HEK293 (cell line): Measurements from ENCODE around the gene EML3.
A peak's percentile ranks its signal among the peaks of the same experiment; 100 is the strongest.

Experiments
- ZBTB26 ChIP-seq: fragments of 450-650 bp; formaldehyde crosslinking; optimal IDR thresholded peaks from 2 replicates; pipeline ENCODE3; 2016; ENCODE audit warnings: missing biosample characterization, mild to moderate bottlenecking, missing genetic modification characterization
- ZBTB48 ChIP-seq: fragments of 450-650 bp; formaldehyde crosslinking; IDR thresholded peaks from 2 replicates; pipeline ENCODE4 v1.5.1; 2016; ENCODE audit warnings: missing biosample characterization, missing genetic modification characterization
- ZNF114 ChIP-seq: fragments of 450-650 bp; formaldehyde crosslinking; IDR thresholded peaks from 2 replicates; pipeline ENCODE4 v1.5.0; 2017; ENCODE audit warnings: missing biosample characterization, missing genetic modification characterization
- ZNF146 ChIP-seq: fragments of 450-650 bp; formaldehyde crosslinking; IDR thresholded peaks from 2 replicates; pipeline ENCODE4 v1.5.1; 2016; ENCODE audit warnings: missing biosample characterization, missing genetic modification characterization
- ZNF214 ChIP-seq: fragments of 450-650 bp; formaldehyde crosslinking; IDR thresholded peaks from 2 replicates; pipeline ENCODE4 v1.5.1; 2017; ENCODE audit warnings: missing biosample characterization, mild to moderate bottlenecking, missing genetic modification characterization, borderline replicate concordance
- ZNF341 ChIP-seq: fragments of 450-650 bp; formaldehyde crosslinking; IDR thresholded peaks from 2 replicates; pipeline ENCODE4; 2016; ENCODE audit warnings: low read depth, missing biosample characterization, missing genetic modification characterization
- ZNF433 ChIP-seq: fragments of 450-650 bp; formaldehyde crosslinking; IDR thresholded peaks from 2 replicates; pipeline ENCODE4 v1.5.1; 2016; ENCODE audit warnings: missing biosample characterization, missing genetic modification characterization, low read depth
- ZNF518A ChIP-seq: fragments of 450-650 bp; formaldehyde crosslinking; conservative IDR thresholded peaks from 2 replicates; pipeline ENCODE4 v1.5.1; 2016; ENCODE audit warnings: low read depth, missing biosample characterization, missing genetic modification characterization
- ZNF560 ChIP-seq: fragments of 450-650 bp; formaldehyde crosslinking; IDR thresholded peaks from 2 replicates; pipeline ENCODE4 v1.5.1; 2017; ENCODE audit warnings: missing biosample characterization, missing genetic modification characterization, borderline replicate concordance
- ZNF610 ChIP-seq: fragments of 450-650 bp; formaldehyde crosslinking; IDR thresholded peaks from 2 replicates; pipeline ENCODE4 v1.5.1; 2016; ENCODE audit warnings: missing biosample characterization, missing genetic modification characterization, borderline replicate concordance
- ZNF654 ChIP-seq: fragments of 450-650 bp; formaldehyde crosslinking; IDR thresholded peaks from 2 replicates; pipeline ENCODE4 v1.5.1; 2016; ENCODE audit warnings: low read depth, missing biosample characterization, missing genetic modification characterization
- ZNF776 ChIP-seq: fragments of 450-650 bp; formaldehyde crosslinking; IDR thresholded peaks from 2 replicates; pipeline ENCODE4 v1.5.0; 2017; ENCODE audit warnings: missing biosample characterization, missing genetic modification characterization, borderline replicate concordance
- ZNF777 ChIP-seq: fragments of 450-650 bp; formaldehyde crosslinking; IDR thresholded peaks from 2 replicates; pipeline ENCODE4 v1.5.1; 2017; ENCODE audit warnings: missing biosample characterization, missing genetic modification characterization, borderline replicate concordance
- ZSCAN30 ChIP-seq: fragments of 450-650 bp; IDR thresholded peaks from 2 replicates; pipeline ENCODE4 v1.5.1; 2018; ENCODE audit warnings: missing biosample characterization, mild to moderate bottlenecking, missing genetic modification characterization, moderate library complexity
- ZXDB ChIP-seq: fragments of 450-650 bp; formaldehyde crosslinking; IDR thresholded peaks from 2 replicates; pipeline ENCODE4 v1.5.1; 2016; ENCODE audit warnings: missing biosample characterization, missing genetic modification characterization
- TF ChIP-seq, protein P1 (sequence below): fragments of 450-650 bp; formaldehyde crosslinking; IDR thresholded peaks from 2 replicates; pipeline ENCODE4 v1.5.1; 2017; ENCODE audit warnings: missing biosample characterization, missing genetic modification characterization
- TF ChIP-seq, protein P2 (sequence below): fragments of 450-650 bp; formaldehyde crosslinking; IDR thresholded peaks from 2 replicates; pipeline ENCODE4 v1.5.1; 2017; ENCODE audit warnings: missing biosample characterization, missing genetic modification characterization
- TF ChIP-seq, protein P3 (sequence below): fragments of 450-650 bp; formaldehyde crosslinking; IDR thresholded peaks from 2 replicates; pipeline ENCODE4 v1.5.1; 2016; ENCODE audit warnings: missing biosample characterization, missing genetic modification characterization, borderline replicate concordance
- TF ChIP-seq, protein P4 (sequence below): fragments of 450-650 bp; formaldehyde crosslinking; IDR thresholded peaks from 2 replicates; pipeline ENCODE4 v1.5.1; 2016; ENCODE audit warnings: missing biosample characterization, missing genetic modification characterization

Gene EML3

DNA sequence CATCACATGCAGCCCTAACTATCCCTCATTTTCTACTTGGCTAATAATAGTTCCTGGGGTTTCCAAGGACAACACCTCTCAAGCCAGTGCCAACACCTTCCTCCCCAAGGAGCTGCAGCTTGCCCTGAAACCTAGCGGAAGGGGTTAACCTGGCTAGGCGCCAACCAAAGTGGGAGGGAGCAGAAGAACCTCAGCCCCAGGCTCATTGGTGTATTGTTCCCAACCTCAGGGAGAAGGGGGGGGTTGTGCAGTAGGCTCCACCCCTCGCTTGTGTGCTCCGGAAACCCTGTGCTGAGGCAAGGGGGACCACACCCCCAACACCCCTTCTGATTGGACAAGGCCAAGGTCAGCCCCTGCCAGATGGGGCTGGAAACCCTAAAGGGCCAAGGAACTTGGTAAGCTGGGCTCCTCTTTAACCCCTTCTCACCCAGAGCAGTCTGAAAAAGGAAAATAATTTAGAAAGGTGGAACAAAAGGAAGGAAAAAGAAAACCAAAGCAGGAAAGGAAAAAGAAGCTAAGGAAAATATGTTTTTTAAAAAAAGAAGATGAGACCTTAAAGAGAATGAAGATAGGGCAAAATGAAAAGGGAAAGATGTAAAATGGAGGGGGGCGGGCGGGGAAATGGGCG lies 13.4 kb downstream of the EML3 start (continued):
- TF ChIP-seq ZBTB26 (no peak), ZNF776 (tag by site-specific recombination) (no peak), ZNF433 (tag by site-specific recombination) (no peak), ZNF146 (no peak), ZNF777 (tag by site-specific recombination) (no peak), ZNF114 (tag by site-specific recombination) (no peak), ZXDB (tag by site-specific recombination) (peak; percentile 100), ZNF610 (no peak), ZNF654 (tag by site-specific recombination) (no peak), ZNF341 (tag by site-specific recombination) (no peak), ZNF560 (tag by site-specific recombination) (no peak), ZNF214 (tag by site-specific recombination) (no peak), ZBTB48 (tag by site-specific recombination) (no peak), ZSCAN30 (0 out of 2 replicates have a peak, but pooled peaks have one; percentile 15), ZNF518A (peak; percentile 52)
- TF ChIP-seq, protein P1, sequence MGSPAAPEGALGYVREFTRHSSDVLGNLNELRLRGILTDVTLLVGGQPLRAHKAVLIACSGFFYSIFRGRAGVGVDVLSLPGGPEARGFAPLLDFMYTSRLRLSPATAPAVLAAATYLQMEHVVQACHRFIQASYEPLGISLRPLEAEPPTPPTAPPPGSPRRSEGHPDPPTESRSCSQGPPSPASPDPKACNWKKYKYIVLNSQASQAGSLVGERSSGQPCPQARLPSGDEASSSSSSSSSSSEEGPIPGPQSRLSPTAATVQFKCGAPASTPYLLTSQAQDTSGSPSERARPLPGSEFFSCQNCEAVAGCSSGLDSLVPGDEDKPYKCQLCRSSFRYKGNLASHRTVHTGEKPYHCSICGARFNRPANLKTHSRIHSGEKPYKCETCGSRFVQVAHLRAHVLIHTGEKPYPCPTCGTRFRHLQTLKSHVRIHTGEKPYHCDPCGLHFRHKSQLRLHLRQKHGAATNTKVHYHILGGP (tag by site-specific recombination) = no peak
- TF ChIP-seq, protein P2, sequence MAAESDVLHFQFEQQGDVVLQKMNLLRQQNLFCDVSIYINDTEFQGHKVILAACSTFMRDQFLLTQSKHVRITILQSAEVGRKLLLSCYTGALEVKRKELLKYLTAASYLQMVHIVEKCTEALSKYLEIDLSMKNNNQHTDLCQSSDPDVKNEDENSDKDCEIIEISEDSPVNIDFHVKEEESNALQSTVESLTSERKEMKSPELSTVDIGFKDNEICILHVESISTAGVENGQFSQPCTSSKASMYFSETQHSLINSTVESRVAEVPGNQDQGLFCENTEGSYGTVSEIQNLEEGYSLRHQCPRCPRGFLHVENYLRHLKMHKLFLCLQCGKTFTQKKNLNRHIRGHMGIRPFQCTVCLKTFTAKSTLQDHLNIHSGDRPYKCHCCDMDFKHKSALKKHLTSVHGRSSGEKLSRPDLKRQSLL (tag by site-specific recombination) = no peak
- TF ChIP-seq, protein P3, sequence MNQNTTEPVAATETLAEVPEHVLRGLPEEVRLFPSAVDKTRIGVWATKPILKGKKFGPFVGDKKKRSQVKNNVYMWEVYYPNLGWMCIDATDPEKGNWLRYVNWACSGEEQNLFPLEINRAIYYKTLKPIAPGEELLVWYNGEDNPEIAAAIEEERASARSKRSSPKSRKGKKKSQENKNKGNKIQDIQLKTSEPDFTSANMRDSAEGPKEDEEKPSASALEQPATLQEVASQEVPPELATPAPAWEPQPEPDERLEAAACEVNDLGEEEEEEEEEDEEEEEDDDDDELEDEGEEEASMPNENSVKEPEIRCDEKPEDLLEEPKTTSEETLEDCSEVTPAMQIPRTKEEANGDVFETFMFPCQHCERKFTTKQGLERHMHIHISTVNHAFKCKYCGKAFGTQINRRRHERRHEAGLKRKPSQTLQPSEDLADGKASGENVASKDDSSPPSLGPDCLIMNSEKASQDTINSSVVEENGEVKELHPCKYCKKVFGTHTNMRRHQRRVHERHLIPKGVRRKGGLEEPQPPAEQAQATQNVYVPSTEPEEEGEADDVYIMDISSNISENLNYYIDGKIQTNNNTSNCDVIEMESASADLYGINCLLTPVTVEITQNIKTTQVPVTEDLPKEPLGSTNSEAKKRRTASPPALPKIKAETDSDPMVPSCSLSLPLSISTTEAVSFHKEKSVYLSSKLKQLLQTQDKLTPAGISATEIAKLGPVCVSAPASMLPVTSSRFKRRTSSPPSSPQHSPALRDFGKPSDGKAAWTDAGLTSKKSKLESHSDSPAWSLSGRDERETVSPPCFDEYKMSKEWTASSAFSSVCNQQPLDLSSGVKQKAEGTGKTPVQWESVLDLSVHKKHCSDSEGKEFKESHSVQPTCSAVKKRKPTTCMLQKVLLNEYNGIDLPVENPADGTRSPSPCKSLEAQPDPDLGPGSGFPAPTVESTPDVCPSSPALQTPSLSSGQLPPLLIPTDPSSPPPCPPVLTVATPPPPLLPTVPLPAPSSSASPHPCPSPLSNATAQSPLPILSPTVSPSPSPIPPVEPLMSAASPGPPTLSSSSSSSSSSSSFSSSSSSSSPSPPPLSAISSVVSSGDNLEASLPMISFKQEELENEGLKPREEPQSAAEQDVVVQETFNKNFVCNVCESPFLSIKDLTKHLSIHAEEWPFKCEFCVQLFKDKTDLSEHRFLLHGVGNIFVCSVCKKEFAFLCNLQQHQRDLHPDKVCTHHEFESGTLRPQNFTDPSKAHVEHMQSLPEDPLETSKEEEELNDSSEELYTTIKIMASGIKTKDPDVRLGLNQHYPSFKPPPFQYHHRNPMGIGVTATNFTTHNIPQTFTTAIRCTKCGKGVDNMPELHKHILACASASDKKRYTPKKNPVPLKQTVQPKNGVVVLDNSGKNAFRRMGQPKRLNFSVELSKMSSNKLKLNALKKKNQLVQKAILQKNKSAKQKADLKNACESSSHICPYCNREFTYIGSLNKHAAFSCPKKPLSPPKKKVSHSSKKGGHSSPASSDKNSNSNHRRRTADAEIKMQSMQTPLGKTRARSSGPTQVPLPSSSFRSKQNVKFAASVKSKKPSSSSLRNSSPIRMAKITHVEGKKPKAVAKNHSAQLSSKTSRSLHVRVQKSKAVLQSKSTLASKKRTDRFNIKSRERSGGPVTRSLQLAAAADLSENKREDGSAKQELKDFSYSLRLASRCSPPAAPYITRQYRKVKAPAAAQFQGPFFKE (tag by site-specific recombination) = no peak
- TF ChIP-seq, protein P4, sequence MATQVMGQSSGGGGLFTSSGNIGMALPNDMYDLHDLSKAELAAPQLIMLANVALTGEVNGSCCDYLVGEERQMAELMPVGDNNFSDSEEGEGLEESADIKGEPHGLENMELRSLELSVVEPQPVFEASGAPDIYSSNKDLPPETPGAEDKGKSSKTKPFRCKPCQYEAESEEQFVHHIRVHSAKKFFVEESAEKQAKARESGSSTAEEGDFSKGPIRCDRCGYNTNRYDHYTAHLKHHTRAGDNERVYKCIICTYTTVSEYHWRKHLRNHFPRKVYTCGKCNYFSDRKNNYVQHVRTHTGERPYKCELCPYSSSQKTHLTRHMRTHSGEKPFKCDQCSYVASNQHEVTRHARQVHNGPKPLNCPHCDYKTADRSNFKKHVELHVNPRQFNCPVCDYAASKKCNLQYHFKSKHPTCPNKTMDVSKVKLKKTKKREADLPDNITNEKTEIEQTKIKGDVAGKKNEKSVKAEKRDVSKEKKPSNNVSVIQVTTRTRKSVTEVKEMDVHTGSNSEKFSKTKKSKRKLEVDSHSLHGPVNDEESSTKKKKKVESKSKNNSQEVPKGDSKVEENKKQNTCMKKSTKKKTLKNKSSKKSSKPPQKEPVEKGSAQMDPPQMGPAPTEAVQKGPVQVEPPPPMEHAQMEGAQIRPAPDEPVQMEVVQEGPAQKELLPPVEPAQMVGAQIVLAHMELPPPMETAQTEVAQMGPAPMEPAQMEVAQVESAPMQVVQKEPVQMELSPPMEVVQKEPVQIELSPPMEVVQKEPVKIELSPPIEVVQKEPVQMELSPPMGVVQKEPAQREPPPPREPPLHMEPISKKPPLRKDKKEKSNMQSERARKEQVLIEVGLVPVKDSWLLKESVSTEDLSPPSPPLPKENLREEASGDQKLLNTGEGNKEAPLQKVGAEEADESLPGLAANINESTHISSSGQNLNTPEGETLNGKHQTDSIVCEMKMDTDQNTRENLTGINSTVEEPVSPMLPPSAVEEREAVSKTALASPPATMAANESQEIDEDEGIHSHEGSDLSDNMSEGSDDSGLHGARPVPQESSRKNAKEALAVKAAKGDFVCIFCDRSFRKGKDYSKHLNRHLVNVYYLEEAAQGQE (tag by site-specific recombination) = no peak
